D721Med (cell line): ENCODE measurements around the gene TAS2R60.
"Not testable (repeated sequence)": the region's sequence is repeated elsewhere in the genome, so short reads cannot be mapped to it uniquely, and the experiment has no call there.

ENCODE experiments used
- DNase-seq: peaks from one replicate; pipeline ENCODE4 v3.0.0; 2011; ENCODE audit warnings: low spot score; ENCODE audit not compliant: insufficient read length
- FAIRE-seq: peaks from 2 replicates; lab custom pipeline; 2011; peaks lifted over from hg19 to GRCh38; lab: Jason Lieb, UNC
- TF ChIP-seq, protein P1 (sequence below): IDR thresholded peaks from 2 replicates; pipeline ENCODE4 v1.5.1; 2012; ENCODE audit warnings: mild to moderate bottlenecking, control low read depth; ENCODE audit not compliant: insufficient read depth; ENCODE audit errors: missing control alignments

TAS2R60 gene

DNA sequence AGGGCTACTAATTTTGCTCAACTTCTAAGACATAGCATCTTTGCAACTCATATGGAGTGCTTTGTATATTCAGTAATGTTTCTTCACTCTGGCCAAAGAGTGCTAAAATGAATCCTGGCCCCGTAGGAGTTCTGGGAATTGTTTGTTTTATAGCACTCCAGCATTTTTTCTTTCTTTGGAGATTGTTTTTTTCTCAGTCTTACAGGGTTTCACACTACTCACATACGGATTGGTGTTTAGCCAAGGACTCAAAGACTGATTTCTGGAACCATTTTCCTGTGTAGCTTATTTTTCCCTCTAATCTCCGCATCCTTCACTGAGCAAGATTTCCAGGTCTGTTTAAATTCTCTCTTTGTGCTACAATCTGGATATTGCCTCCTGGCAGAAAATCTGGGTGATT lies 40.9 kb downstream of the TAS2R60 start:
- FAIRE-seq (no peak), DNase-seq (no peak)
- TF ChIP-seq, protein P1, sequence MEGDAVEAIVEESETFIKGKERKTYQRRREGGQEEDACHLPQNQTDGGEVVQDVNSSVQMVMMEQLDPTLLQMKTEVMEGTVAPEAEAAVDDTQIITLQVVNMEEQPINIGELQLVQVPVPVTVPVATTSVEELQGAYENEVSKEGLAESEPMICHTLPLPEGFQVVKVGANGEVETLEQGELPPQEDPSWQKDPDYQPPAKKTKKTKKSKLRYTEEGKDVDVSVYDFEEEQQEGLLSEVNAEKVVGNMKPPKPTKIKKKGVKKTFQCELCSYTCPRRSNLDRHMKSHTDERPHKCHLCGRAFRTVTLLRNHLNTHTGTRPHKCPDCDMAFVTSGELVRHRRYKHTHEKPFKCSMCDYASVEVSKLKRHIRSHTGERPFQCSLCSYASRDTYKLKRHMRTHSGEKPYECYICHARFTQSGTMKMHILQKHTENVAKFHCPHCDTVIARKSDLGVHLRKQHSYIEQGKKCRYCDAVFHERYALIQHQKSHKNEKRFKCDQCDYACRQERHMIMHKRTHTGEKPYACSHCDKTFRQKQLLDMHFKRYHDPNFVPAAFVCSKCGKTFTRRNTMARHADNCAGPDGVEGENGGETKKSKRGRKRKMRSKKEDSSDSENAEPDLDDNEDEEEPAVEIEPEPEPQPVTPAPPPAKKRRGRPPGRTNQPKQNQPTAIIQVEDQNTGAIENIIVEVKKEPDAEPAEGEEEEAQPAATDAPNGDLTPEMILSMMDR = no peak

DNA sequence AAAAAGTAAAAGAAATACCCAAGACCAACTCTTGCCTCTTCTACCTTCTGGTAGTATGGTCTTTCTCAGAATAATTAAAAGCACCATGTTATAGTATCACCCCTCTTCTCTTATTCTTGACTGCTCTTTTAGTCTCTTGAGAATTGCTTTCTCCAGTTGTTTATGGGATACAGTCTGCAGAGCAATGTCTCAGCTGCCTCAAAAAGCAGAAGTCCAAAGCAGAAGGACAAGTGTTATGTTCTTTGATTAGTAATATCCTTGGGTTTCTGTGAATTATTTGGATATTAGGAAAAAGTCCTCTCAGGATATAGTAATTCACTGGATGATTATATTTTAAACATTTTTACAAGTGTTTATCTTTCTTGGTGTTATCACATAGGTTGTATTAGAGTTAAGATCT lies 41.8 kb downstream of the TAS2R60 start:
- TF ChIP-seq, protein P1 = no peak
- no peak for DNase-seq
- no peak for FAIRE-seq

DNA sequence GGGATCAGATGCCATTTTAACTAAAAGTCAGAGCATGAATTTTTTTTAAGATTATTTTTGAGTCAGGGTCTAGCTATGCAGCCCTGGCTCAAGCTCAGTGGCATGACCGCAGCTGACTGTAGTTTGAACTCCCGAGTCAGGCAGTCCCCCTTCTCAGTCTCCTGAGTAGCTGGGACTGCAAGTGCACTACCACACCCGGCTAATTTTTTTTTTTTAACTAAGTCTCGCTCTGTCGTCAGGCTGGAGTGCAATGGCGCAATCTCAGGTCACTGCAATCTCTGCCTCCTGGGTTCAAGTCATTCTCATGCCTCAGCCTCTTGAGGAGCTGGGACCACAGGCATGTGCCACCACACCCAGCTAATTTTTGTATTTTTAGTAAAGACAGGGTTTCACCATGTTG lies 42.2 kb downstream of the TAS2R60 start:
- DNase-seq (no peak), FAIRE-seq (no peak)
- TF ChIP-seq, protein P1 = no peak

DNA sequence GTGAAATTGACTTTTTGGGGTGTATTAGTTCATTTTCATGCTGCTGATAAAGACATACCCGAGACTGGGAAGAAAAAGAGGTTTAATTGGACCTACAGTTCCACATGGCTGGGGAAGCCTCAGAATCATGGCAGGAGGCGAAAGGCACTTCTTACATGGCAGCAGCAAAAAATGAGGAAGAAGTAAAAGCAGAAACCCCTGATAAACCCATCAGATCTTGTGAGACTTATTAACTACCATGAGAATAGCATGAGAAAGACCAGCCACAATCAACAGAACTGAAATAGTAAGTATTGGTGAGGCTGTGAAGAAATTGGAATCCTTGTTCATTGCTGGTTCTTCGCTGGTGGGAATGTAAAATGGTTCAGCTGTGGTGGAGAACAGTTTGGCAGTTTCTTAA lies 43.0 kb downstream of the TAS2R60 start:
- FAIRE-seq, DNase-seq: not testable (repeated sequence)

DNA sequence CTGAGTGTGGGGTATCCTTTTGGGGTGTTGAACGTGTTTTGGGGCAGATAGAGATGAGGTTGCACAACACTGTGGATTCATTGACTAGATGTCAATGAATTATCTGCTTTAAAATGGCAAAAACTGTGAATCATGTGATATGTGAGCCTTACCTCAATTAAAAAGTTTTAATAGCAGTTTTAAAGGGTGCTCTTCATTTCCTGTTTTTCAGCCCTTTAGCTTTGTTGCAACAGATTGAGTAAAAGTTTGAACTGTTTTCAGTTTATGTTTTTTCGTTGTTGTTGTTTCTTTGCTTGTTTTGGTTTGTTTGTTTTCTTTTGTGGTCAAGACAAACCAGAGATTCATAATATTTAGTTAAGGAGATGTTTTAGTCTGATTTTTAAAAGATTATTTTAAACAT lies 43.8 kb downstream of the TAS2R60 start:
- no peak for DNase-seq
- TF ChIP-seq, protein P1 = no peak
- no peak for FAIRE-seq

DNA sequence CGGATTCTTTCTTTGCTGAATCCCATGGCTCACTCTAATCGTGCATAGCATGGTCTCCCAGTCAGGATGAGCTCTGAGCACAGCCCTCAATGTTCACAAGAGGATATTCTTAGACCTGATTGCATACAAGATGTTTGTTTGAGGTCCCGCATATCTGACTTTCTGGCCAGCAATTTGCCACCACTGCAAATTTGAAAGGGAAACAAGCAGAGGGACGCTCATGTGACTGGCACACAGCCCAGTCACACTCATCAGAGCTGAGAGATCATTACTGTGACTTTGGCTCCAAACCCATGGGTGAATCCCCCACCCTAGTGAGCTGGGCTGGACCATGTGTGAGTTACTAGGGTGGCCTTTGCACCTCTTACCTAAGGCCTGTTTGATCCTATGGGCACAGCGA lies 44.3 kb downstream of the TAS2R60 start:
- no peak for FAIRE-seq

DNA sequence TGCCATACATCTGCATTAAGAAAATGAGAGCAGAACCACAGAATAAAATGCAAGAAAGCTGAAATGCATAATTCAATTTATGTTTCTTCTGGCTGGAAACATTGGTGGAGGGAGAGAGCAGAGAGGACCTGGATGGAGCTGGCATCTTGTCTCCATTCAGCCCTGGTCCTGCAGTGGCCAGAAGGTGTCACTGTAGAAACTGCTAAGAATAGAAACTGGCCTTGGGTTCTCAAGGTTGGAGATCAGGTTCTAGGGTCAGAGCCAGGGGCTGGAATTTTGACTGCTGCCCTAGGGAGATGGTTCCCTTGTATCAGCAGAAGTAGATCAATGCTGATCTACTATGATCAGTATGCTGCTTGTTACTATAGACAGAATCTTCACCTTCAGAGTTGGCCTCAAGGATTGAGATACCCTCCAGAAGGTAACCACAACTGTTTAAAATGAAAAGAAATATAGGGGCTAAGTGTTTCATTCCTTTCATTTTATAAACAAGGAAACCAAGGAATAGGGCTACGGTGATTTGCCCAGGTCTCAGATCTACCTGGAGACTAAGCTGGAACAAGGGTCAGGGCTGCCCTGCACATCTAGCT lies 47.6 kb downstream of the TAS2R60 start:
- TF ChIP-seq, protein P1 = peak; percentile 19
- DNase-seq (no peak), FAIRE-seq (no peak)

More for the DNA sequence above, 44.3 kb downstream of the TAS2R60 start:
- no peak for DNase-seq
- TF ChIP-seq, protein P1 = no peak
